ENCODE measurements around the gene ADI1. TPM values are rescaled to one million over a fixed set of nuclear protein-coding genes. Genes with fewer than 3 reads are reported as not detected.

The ADI1 gene
- total RNA-seq (21.2 TPM), polyA plus RNA-seq (10 to 100 TPM; 41.7 to 52.4 (median 49.9) TPM)

- no peaks in the 10 kb centered on the region for H3K27me3 ChIP-seq (ENCODE audit: control insufficient read depth, insufficient read depth, low read length)
- H3K36me3 ChIP-seq (ENCODE audit: control insufficient read depth, insufficient read depth, low read length) = no peaks in the 10 kb centered on the region
- no peaks in the 10 kb centered on the region for H3K9me3 ChIP-seq (ENCODE audit: control insufficient read depth in 2 of 2, low read length in 2 of 2)
- Mint-ChIP-seq H3K4me1 (peaks cover 20 to 46% (median 44%) of the 10 kb centered on the region in 4 donors), H3K9me3 (peaks cover 0 to 6% (median 4%) of the 10 kb centered on the region in 7 donors), H3K36me3 (peaks cover 8% of the 10 kb centered on the region), H3K27ac (peak within 1 kb of the TSS; percentile 89 to 98 (median 91)), H3K27me3 (no peaks in the 10 kb centered on the region), H3K4me3 (peak within 1 kb of the TSS; percentile 93 to 96 (median 94))
- DNase-seq = peak; percentile 65 to 87 (median 78)
- peak; percentile 61 to 66 for ATAC-seq (ENCODE audit: low read depth in 2 of 2)
- peak within 1 kb of the TSS; percentile 95 for H3K27ac ChIP-seq (ENCODE audit: insufficient read depth, low read length, poor library complexity, severe bottlenecking)
- peaks cover 24% of the 10 kb centered on the region for H3K4me1 ChIP-seq (ENCODE audit: control insufficient read depth, insufficient read depth, low read length, poor library complexity, severe bottlenecking)
- H3K4me3 ChIP-seq (ENCODE audit: low read depth, low read length) = peak within 1 kb of the TSS; percentile 89
Measured at GRCh38 chr2:3519255-3520205, at the start of gene ADI1. ADI1 (minus strand) TSS chr2:3519531; CDS start chr2:3519487, 44 bp downstream.

- Mint-ChIP-seq H3K27me3 (no peaks in the 10 kb centered on the region), H3K27ac (peak overlapping the region in 1 of 3 donors; percentile 23), H3K9me3 (no peaks in the 10 kb centered on the region), H3K36me3 (no peaks in the 10 kb centered on the region), H3K4me1 (peaks cover 0 to 5% (median 0%) of the 10 kb centered on the region in 4 donors), H3K4me3 (no peak overlapping the region)
- no peak overlapping the region for H3K4me3 ChIP-seq (ENCODE audit: low read depth, low read length)
- H3K9me3 ChIP-seq (ENCODE audit: control insufficient read depth in 2 of 2, low read length in 2 of 2) = no peaks in the 10 kb centered on the region
- H3K4me1 ChIP-seq (ENCODE audit: control insufficient read depth, insufficient read depth, low read length, poor library complexity, severe bottlenecking) = no peaks in the 10 kb centered on the region
- H3K36me3 ChIP-seq (ENCODE audit: control insufficient read depth, insufficient read depth, low read length) = no peaks in the 10 kb centered on the region
- no peaks in the 10 kb centered on the region for H3K27me3 ChIP-seq (ENCODE audit: control insufficient read depth, insufficient read depth, low read length)
- DNase-seq (no peak), ATAC-seq (ENCODE audit: low read depth in 2 of 2) (no peak)
- H3K27ac ChIP-seq (ENCODE audit: insufficient read depth, low read length, poor library complexity, severe bottlenecking) = no peak overlapping the region
Measured at GRCh38 chr2:3566806-3567205, 47.5 kb upstream of the ADI1 start.

GRCh38 chr2:3565117-3565516 is 45.8 kb upstream of the ADI1 start:
- no peaks in the 10 kb centered on the region for H3K27me3 Mint-ChIP-seq
- Histone ChIP-seq H3K9me3 (ENCODE audit: control insufficient read depth in 2 of 2, low read length in 2 of 2) (no peaks in the 10 kb centered on the region), H3K27me3 (ENCODE audit: control insufficient read depth, insufficient read depth, low read length) (no peaks in the 10 kb centered on the region), H3K36me3 (ENCODE audit: control insufficient read depth, insufficient read depth, low read length) (peaks cover 5% of the 10 kb centered on the region), H3K4me1 (ENCODE audit: control insufficient read depth, insufficient read depth, low read length, poor library complexity, severe bottlenecking) (no peaks in the 10 kb centered on the region), H3K27ac (ENCODE audit: insufficient read depth, low read length, poor library complexity, severe bottlenecking) (no peak overlapping the region), H3K4me3 (ENCODE audit: low read depth, low read length) (no peak overlapping the region)
- H3K4me3 Mint-ChIP-seq = no peak overlapping the region
- peaks cover 3% of the 10 kb centered on the region for H3K36me3 Mint-ChIP-seq
- ATAC-seq (ENCODE audit: low read depth in 2 of 2) (no peak), DNase-seq (no peak)
- H3K9me3 Mint-ChIP-seq = no peaks in the 10 kb centered on the region
- peaks cover 0 to 14% (median 5%) of the 10 kb centered on the region in 4 donors for H3K4me1 Mint-ChIP-seq
- no peak overlapping the region for H3K27ac Mint-ChIP-seq

- no peaks in the 10 kb centered on the region for H3K9me3 Mint-ChIP-seq
- H3K4me3 Mint-ChIP-seq = no peak overlapping the region
- peak overlapping the region in 1 of 3 donors; percentile 63 for H3K27ac Mint-ChIP-seq
- Histone ChIP-seq H3K36me3 (ENCODE audit: control insufficient read depth, insufficient read depth, low read length) (peaks cover 5% of the 10 kb centered on the region), H3K4me3 (ENCODE audit: low read depth, low read length) (no peak overlapping the region), H3K27me3 (ENCODE audit: control insufficient read depth, insufficient read depth, low read length) (no peaks in the 10 kb centered on the region), H3K9me3 (ENCODE audit: control insufficient read depth in 2 of 2, low read length in 2 of 2) (no peaks in the 10 kb centered on the region), H3K4me1 (ENCODE audit: control insufficient read depth, insufficient read depth, low read length, poor library complexity, severe bottlenecking) (peaks cover 8% of the 10 kb centered on the region), H3K27ac (ENCODE audit: insufficient read depth, low read length, poor library complexity, severe bottlenecking) (no peak overlapping the region)
- H3K36me3 Mint-ChIP-seq = peaks cover 3% of the 10 kb centered on the region
- peaks cover 4 to 27% (median 8%) of the 10 kb centered on the region in 4 donors for H3K4me1 Mint-ChIP-seq
- DNase-seq (no peak), ATAC-seq (ENCODE audit: low read depth in 2 of 2) (no peak)
- no peaks in the 10 kb centered on the region for H3K27me3 Mint-ChIP-seq
Measured at GRCh38 chr2:3563521-3563976, 44.2 kb upstream of the ADI1 start.

GRCh38 chr2:3558205-3559014 is 39.1 kb upstream of the ADI1 start, which contains the start of gene RNASEH1:
RNASEH1 (minus strand) TSS chr2:3558333; CDS start chr2:3558260, 73 bp downstream.
- Histone ChIP-seq H3K4me1 (ENCODE audit: control insufficient read depth, insufficient read depth, low read length, poor library complexity, severe bottlenecking) (peaks cover 19% of the 10 kb centered on the region), H3K27ac (ENCODE audit: insufficient read depth, low read length, poor library complexity, severe bottlenecking) (peak within 1 kb of the TSS; percentile 93), H3K4me3 (ENCODE audit: low read depth, low read length) (peak within 1 kb of the TSS; percentile 94), H3K9me3 (ENCODE audit: control insufficient read depth in 2 of 2, low read length in 2 of 2) (no peaks in the 10 kb centered on the region), H3K36me3 (ENCODE audit: control insufficient read depth, insufficient read depth, low read length) (peaks cover 31% of the 10 kb centered on the region), H3K27me3 (ENCODE audit: control insufficient read depth, insufficient read depth, low read length) (no peaks in the 10 kb centered on the region)
- peaks cover 30% of the 10 kb centered on the region for H3K36me3 Mint-ChIP-seq
- H3K9me3 Mint-ChIP-seq = no peaks in the 10 kb centered on the region
- H3K27me3 Mint-ChIP-seq = no peaks in the 10 kb centered on the region
- H3K4me1 Mint-ChIP-seq = peaks cover 15 to 55% (median 28%) of the 10 kb centered on the region in 4 donors
- peak within 1 kb of the TSS; percentile 92 to 99 (median 94) for H3K4me3 Mint-ChIP-seq
- H3K27ac Mint-ChIP-seq = peak within 1 kb of the TSS; percentile 93 to 96 (median 95)
- ATAC-seq (ENCODE audit: low read depth in 2 of 2) = peak; percentile 97 to 98
- peak; percentile 97 to 98 (median 98) for DNase-seq

- Histone ChIP-seq H3K27ac (ENCODE audit: insufficient read depth, low read length, poor library complexity, severe bottlenecking) (peak overlapping the region; percentile 93), H3K4me3 (ENCODE audit: low read depth, low read length) (peak overlapping the region; percentile 94), H3K9me3 (ENCODE audit: control insufficient read depth in 2 of 2, low read length in 2 of 2) (no peaks in the 10 kb centered on the region), H3K36me3 (ENCODE audit: control insufficient read depth, insufficient read depth, low read length) (peaks cover 32% of the 10 kb centered on the region), H3K27me3 (ENCODE audit: control insufficient read depth, insufficient read depth, low read length) (no peaks in the 10 kb centered on the region), H3K4me1 (ENCODE audit: control insufficient read depth, insufficient read depth, low read length, poor library complexity, severe bottlenecking) (peaks cover 19% of the 10 kb centered on the region)
- Mint-ChIP-seq H3K4me3 (peak overlapping the region; percentile 92 to 99 (median 94)), H3K4me1 (peaks cover 15 to 55% (median 29%) of the 10 kb centered on the region in 4 donors), H3K9me3 (no peaks in the 10 kb centered on the region), H3K27ac (peak overlapping the region; percentile 93 to 96 (median 95)), H3K27me3 (no peaks in the 10 kb centered on the region), H3K36me3 (peaks cover 30% of the 10 kb centered on the region)
- ATAC-seq (ENCODE audit: low read depth in 2 of 2) (peak; percentile 4), DNase-seq (no peak)
Measured at GRCh38 chr2:3557639-3558204, 38.4 kb upstream of the ADI1 start.

GRCh38 chr2:3553946-3554345 is 34.6 kb upstream of the ADI1 start:
- Histone ChIP-seq H3K27ac (ENCODE audit: insufficient read depth, low read length, poor library complexity, severe bottlenecking) (no peak overlapping the region), H3K4me1 (ENCODE audit: control insufficient read depth, insufficient read depth, low read length, poor library complexity, severe bottlenecking) (peaks cover 15% of the 10 kb centered on the region), H3K36me3 (ENCODE audit: control insufficient read depth, insufficient read depth, low read length) (peaks cover 61% of the 10 kb centered on the region), H3K9me3 (ENCODE audit: control insufficient read depth in 2 of 2, low read length in 2 of 2) (no peaks in the 10 kb centered on the region), H3K4me3 (ENCODE audit: low read depth, low read length) (no peak overlapping the region), H3K27me3 (ENCODE audit: control insufficient read depth, insufficient read depth, low read length) (no peaks in the 10 kb centered on the region)
- Mint-ChIP-seq H3K4me3 (no peak overlapping the region), H3K4me1 (peaks cover 11 to 33% (median 25%) of the 10 kb centered on the region in 4 donors), H3K36me3 (peaks cover 50% of the 10 kb centered on the region), H3K9me3 (no peaks in the 10 kb centered on the region), H3K27ac (no peak overlapping the region), H3K27me3 (no peaks in the 10 kb centered on the region)
- DNase-seq (no peak), ATAC-seq (ENCODE audit: low read depth in 2 of 2) (no peak)
